Kidney (tissue), 14 donors: Measurements from ENCODE around the gene IGF1R. TPM values are rescaled to one million over a fixed set of nuclear protein-coding genes. Genes with fewer than 3 reads are reported as not detected.

Source experiments
- DNase-seq, 5 donors: peaks; one replicate each; pipeline ENCODE4 v3.0.0-alpha.2; 2013 to 2020
- FAIRE-seq: peaks from 2 replicates; lab custom pipeline; 2012; peaks lifted over from hg19 to GRCh38; lab: Jason Lieb, UNC
- H3K27ac ChIP-seq, 2 donors: one replicate each; pipeline ENCODE4 v1.7.0; 2013; ENCODE audit warnings: low read depth in 2 of 2, low read length in 2 of 2, inconsistent platforms in 1 of 2
- H3K27me3 ChIP-seq: one replicate; pipeline ENCODE4 v1.7.1; 2013; ENCODE audit warnings: low read length, inconsistent platforms; ENCODE audit not compliant: control insufficient read depth, insufficient read depth
- H3K36me3 ChIP-seq, 3 donors: one replicate each; pipeline versions ENCODE4 v1.7.0 to v1.7.1; 2013; ENCODE audit warnings: low read length in 3 of 3, control low read depth in 1 of 3, inconsistent platforms in 1 of 3; ENCODE audit not compliant: insufficient read depth in 3 of 3, control insufficient read depth in 2 of 3
- H3K4me1 ChIP-seq, 3 donors: one replicate each; pipeline versions ENCODE4 v1.7.0 to v1.7.1; 2013; ENCODE audit warnings: low read length in 3 of 3, inconsistent platforms in 1 of 3, low read depth in 1 of 3; ENCODE audit not compliant: control insufficient read depth in 2 of 3, insufficient read depth in 2 of 3
- H3K4me3 ChIP-seq, 3 donors: one replicate each; pipeline versions ENCODE4 v1.7.0 to v1.8.1; 2013; ENCODE audit warnings: low read length in 3 of 3, control low read depth in 1 of 3, inconsistent platforms in 1 of 3
- H3K9ac ChIP-seq, 3 donors: one replicate each; pipeline versions ENCODE4 v1.7.0 to v1.7.1; 2013; ENCODE audit warnings: low read length in 3 of 3, control low read depth in 1 of 3, inconsistent platforms in 1 of 3
- H3K9me3 ChIP-seq, 3 donors: one replicate each; pipeline versions ENCODE4 v1.7.0 to v1.7.1; 2013; ENCODE audit warnings: low read length in 3 of 3, control low read depth in 1 of 3, inconsistent platforms in 1 of 3; ENCODE audit not compliant: control insufficient read depth in 2 of 3, insufficient read depth in 1 of 3
- CTCF ChIP-seq: IDR thresholded peaks from 3 replicates; pipeline ENCODE4 v1.5.1; 2012; ENCODE audit warnings: mild to moderate bottlenecking, moderate library complexity, borderline replicate concordance; ENCODE audit not compliant: insufficient read depth; ENCODE audit errors: extremely low read depth
- intact Hi-C: fragments of 100-400 bp; cut with DNase I; formaldehyde crosslinking; loops from one replicate; pipeline ENCODE4 v1.11.1; 2022
- polyA plus RNA-seq: library from polyadenylated mRNA; stranded (reverse); fragments of 350-450 nt; fragmentation: Illumina TruSeq; extraction: RNeasy Lipid Tissue Mini Kit (QIAGEN cat#74804); gene quantifications from one replicate; pipeline ENCODE4 v1.2.3, GENCODE V29; 2014; ENCODE audit warnings: low read depth, low replicate concordance; ENCODE audit not compliant: insufficient read depth
- total RNA-seq: library from RNA; stranded (reverse); fragmentation: NEBNext Ultra II Directional; extraction: Animal tissue kit (Norgen Biotek cat#: 25700); gene quantifications from one replicate; pipeline ENCODE4 v1.2.1, GENCODE V29; 2021
- donor health status: control.
- donor health status: control.
- donor health status: control.
- donor health status: control.
- donor health status: control.
- donor health status: DM: yes; HTN: yes; CAD: no.
- donor health status: Normal renal cell carcinoma (clear cell type).

Gene IGF1R
- total and polyA plus RNA-seq, 2 donors from 2014 or later, result 6.5 to 73.2 TPM

GRCh38 chr15:98718426-98719136, 70.2 kb downstream of the IGF1R start:
- no peaks in the 10 kb centered on the region for H3K27me3 ChIP-seq
- intact Hi-C loops, result no loop called here
- no peaks in the 10 kb centered on the region for H3K9me3 ChIP-seq
- no peaks in the 10 kb centered on the region for H3K36me3 ChIP-seq
- TF ChIP-seq CTCF, result no peak
- H3K27ac ChIP-seq, result peak overlapping the region in 1 of 2 donors; percentile 37
- no peak overlapping the region for H3K4me3 ChIP-seq
- DNase-seq, result no peak
- no peak for FAIRE-seq
- H3K9ac ChIP-seq, result no peak overlapping the region
- H3K4me1 ChIP-seq, result peaks cover 0 to 19% (median 13%) of the 10 kb centered on the region in 3 donors

- no peaks in the 10 kb centered on the region for H3K9me3 ChIP-seq
- H3K36me3 ChIP-seq, result no peaks in the 10 kb centered on the region
- H3K9ac ChIP-seq, result no peak overlapping the region
- peaks cover 0 to 14% (median 13%) of the 10 kb centered on the region in 3 donors for H3K4me1 ChIP-seq
- no peak for FAIRE-seq
- H3K27ac ChIP-seq, result no peak overlapping the region
- TF ChIP-seq CTCF, result no peak
- no peaks in the 10 kb centered on the region for H3K27me3 ChIP-seq
- intact Hi-C loops, result no loop called here
- no peak for DNase-seq
- no peak overlapping the region for H3K4me3 ChIP-seq
These were observed 70.9 kb downstream of the IGF1R start for GRCh38 chr15:98719137-98719740.

DNA sequence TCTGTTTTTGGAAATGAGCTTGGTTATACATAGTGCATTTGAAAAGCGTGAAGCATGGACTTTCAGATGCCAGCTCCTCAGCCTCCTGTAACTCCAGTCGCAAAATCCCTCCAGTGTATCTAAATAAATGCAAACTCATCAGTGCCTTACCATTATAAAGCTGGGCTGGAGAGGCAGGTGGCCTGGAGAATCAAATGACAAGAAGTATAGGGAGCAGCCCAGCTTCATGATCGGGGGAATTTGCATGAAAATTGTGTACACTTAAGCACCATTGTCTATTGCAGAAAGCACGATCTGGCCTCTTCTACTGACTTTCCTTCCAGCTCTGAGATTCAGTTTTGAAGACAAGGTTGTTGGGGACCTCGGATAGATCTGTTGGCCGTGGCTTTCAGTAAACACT, 71.7 kb downstream of the IGF1R start:
- H3K4me1 ChIP-seq, result peaks cover 0 to 13% (median 9%) of the 10 kb centered on the region in 3 donors

More for the DNA sequence above, 71.7 kb downstream of the IGF1R start:
- Histone ChIP-seq H3K9me3 (no peaks in the 10 kb centered on the region), H3K9ac (no peak overlapping the region), H3K36me3 (no peaks in the 10 kb centered on the region), H3K4me3 (no peak overlapping the region), H3K27me3 (no peaks in the 10 kb centered on the region), H3K27ac (no peak overlapping the region)
- intact Hi-C loops, result no loop called here
- TF ChIP-seq CTCF, result no peak
- no peak for FAIRE-seq
- DNase-seq, result no peak
